ENCODE results near the gene EFCAB9. TPM values are rescaled to one million over a fixed set of nuclear protein-coding genes. Genes with fewer than 3 reads are reported as not detected.

EFCAB9 gene
- total RNA-seq, 2 experiments from 2014 or later: not detected

DNA sequence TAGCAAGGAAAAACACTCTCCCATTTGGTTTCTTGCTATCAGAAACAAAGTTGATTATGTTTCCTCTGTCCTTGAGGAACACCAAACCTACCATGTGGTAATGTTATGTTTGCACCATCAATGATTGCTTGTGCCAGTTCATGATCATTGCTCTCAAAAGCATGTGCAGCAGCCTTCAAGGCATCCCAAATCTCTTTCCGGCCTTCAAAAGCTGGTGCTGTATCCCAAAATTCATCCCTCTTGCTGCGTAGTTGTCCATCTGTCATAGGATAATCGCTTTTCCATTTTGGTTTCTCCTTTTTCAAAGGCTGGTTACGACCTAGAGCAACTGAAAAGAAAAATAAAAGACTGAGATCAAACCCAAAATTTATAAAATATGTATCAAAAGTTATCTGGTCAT is 40.1 kb downstream of the EFCAB9 start:
- Mint-ChIP-seq H3K36me3 (ENCODE audit: low read depth) (peaks cover 41% of the 10 kb centered on the region), H3K27ac (no peak overlapping the region), H3K27me3 (peaks cover 1% of the 10 kb centered on the region), H3K9me3 (no peaks in the 10 kb centered on the region), H3K4me1 (peaks cover 47% of the 10 kb centered on the region), H3K4me3 (no peak overlapping the region)
- ChIA-PET POLR2A (interaction anchor here (0.7 to 1.0 kb wide), 3 partner anchors 9 to 182 kb away, joined by 3 read pairs; partner anchors contain the start of gene STK10), CTCF (interaction anchor here (0.6 kb wide), 1 partner anchor 57 kb away, joined by 3 read pairs; no protein-coding TSS in a partner anchor)
- DNase-seq: no peak

DNA sequence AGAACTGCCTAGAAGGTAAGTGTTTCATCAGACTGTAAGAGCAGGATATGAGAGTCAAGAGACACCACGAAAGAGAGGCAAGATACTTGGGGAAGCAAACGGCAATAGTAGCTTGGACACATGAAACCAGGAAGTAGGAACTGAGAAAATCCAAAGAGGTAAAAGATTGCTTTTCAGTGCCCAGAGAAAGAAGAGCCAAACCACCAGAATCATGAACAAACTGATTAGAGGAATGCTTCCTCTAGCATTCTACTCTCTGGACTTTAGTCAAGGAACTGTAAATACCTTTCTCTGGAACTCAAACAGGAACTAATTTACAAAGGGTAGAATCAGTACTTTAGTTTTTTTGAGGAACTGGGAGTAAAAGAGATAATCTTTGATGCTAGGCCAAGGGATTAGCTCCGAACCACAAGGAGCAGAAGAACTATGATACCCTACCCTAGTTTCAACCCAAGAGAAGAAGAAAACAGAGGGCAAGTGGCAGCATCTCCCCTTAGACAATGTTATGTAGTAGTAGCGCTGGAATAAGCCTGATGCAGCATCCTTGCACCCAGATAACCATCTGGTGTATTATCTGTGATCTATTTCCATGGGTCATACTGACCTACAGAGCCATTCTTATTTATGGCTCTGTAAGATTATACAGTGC is 41.3 kb downstream of the EFCAB9 start:
- H3K27ac Mint-ChIP-seq: no peak overlapping the region
- ChIA-PET POLR2A (no interaction called here), CTCF (interaction anchor here (0.7 to 1.0 kb wide), 2 partner anchors 12 to 48 kb away, joined by 3 read pairs; no protein-coding TSS in a partner anchor)
- no peak overlapping the region for H3K4me3 Mint-ChIP-seq
- H3K4me1 Mint-ChIP-seq: peaks cover 47% of the 10 kb centered on the region
- H3K9me3 Mint-ChIP-seq: no peaks in the 10 kb centered on the region
- peaks cover 1% of the 10 kb centered on the region for H3K27me3 Mint-ChIP-seq
- no peak for DNase-seq
- peaks cover 40% of the 10 kb centered on the region for H3K36me3 Mint-ChIP-seq (ENCODE audit: low read depth)

GRCh38 chr5:172235827-172236736 is 42.1 kb downstream of the EFCAB9 start:
- Mint-ChIP-seq H3K9me3 (no peaks in the 10 kb centered on the region), H3K4me1 (peaks cover 47% of the 10 kb centered on the region), H3K27me3 (peaks cover 1% of the 10 kb centered on the region), H3K36me3 (ENCODE audit: low read depth) (peaks cover 38% of the 10 kb centered on the region), H3K27ac (peak overlapping the region; percentile 21), H3K4me3 (no peak overlapping the region)
- CTCF ChIA-PET: interaction anchor here (0.7 to 1.5 kb wide), 3 partner anchors 13 to 61 kb away, joined by 3 to 4 read pairs (median 3); no protein-coding TSS in a partner anchor
- DNase-seq: no peak
- POLR2A ChIA-PET: interaction anchor here (1.5 kb wide), 1 partner anchor 46 kb away, joined by 3 read pairs; no protein-coding TSS in a partner anchor

DNA sequence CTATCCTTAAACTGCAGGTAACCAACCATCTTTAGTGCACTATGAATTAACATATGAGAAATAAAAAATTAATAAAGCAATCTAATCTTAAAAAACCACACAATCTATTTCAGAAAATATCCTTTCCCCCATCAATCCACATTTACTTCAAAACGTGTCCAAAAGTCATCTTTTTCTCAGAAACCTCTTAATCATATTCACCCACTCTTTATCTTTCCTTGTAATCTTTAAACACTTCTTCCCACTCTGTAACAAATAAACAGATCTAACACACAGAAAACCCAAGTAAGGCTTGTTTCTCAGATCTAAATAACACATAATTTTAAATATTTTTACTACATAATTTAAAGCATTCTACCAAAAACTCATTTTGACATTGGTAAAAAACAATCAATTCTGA is 44.4 kb downstream of the EFCAB9 start:
- Mint-ChIP-seq H3K27me3 (peaks cover 1% of the 10 kb centered on the region), H3K4me1 (peaks cover 49% of the 10 kb centered on the region), H3K36me3 (ENCODE audit: low read depth) (peaks cover 28% of the 10 kb centered on the region), H3K9me3 (peaks cover 5% of the 10 kb centered on the region), H3K4me3 (no peak overlapping the region), H3K27ac (peak overlapping the region; percentile 67)
- DNase-seq: no peak
- CTCF ChIA-PET: no interaction called here
- POLR2A ChIA-PET: no interaction called here

DNA sequence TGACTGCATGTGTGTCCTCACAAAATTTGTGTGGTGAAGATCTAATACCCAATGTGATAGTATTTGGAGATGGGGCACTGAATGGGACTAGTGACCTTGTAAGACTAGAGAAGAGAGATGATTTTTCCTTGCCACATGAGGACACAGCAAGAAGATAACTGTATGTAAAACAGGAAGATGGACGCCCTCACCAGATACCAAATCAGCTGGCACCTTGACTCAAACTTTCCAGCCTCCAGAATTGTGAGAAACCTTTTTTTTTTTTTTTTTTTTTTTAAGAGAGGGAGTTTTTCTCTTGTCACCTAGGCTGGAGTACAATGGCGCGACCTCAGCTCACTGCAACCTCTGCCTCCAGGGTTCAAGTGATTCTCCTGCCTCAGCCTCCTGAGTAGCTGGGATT is 49.3 kb downstream of the EFCAB9 start:
- Mint-ChIP-seq H3K27ac (no peak overlapping the region), H3K36me3 (ENCODE audit: low read depth) (peaks cover 38% of the 10 kb centered on the region), H3K4me3 (no peak overlapping the region), H3K27me3 (no peaks in the 10 kb centered on the region), H3K4me1 (peaks cover 17% of the 10 kb centered on the region), H3K9me3 (peaks cover 5% of the 10 kb centered on the region)
- no peak for DNase-seq
- ChIA-PET POLR2A (no interaction called here), CTCF (interaction anchor here (0.6 to 0.7 kb wide), 2 partner anchors 30 to 753 kb away, joined by 3 read pairs; no protein-coding TSS in a partner anchor)

DNA sequence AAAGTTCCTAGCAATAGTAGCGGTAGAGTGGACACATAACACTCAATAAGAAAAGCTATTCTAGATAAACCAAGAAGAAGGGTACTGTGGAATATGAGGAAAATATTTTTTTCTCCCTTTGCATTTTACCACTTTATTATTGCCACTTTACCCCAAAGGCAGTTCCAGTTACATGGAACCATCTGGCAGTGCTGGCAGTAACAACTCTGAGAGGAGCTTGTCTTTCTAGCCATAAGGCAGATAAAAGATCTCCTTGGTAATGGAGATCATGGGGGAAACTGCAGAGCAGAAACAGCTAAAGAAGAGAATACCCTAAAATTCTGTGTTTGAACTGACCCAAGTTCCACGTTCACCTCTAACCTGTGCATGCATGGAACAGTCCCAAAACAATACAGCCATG is 51.1 kb downstream of the EFCAB9 start:
- Mint-ChIP-seq H3K36me3 (ENCODE audit: low read depth) (peaks cover 38% of the 10 kb centered on the region), H3K27ac (no peak overlapping the region), H3K27me3 (no peaks in the 10 kb centered on the region), H3K4me3 (no peak overlapping the region), H3K4me1 (peaks cover 4% of the 10 kb centered on the region), H3K9me3 (peaks cover 8% of the 10 kb centered on the region)
- POLR2A ChIA-PET: no interaction called here
- DNase-seq: no peak
- CTCF ChIA-PET: no interaction called here

GRCh38 chr5:172245703-172246125 is 51.7 kb downstream of the EFCAB9 start:
- Mint-ChIP-seq H3K36me3 (ENCODE audit: low read depth) (peaks cover 34% of the 10 kb centered on the region), H3K27ac (no peak overlapping the region), H3K4me1 (peaks cover 2% of the 10 kb centered on the region), H3K9me3 (peaks cover 8% of the 10 kb centered on the region), H3K27me3 (no peaks in the 10 kb centered on the region), H3K4me3 (no peak overlapping the region)
- ChIA-PET POLR2A (no interaction called here), CTCF (no interaction called here)
- no peak for DNase-seq

DNA sequence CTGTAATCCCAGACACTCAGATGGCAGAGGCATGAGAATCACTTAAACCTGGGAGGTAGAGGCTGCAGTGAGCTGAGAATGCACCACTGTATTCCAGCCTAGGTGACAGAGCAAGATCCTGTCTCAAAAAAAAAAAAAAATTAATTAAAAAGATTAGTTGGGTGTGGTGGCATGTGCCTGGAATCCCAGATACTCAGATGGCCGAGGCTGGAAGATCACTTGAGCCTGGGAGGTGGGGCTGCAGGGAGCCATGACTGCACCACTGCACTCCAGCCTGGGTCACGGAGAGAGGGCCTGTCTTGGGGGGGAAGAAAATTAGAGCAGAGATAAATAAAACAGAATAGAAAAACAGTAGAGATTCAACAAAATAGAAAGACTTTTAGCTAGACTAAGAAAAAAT is 54.7 kb downstream of the EFCAB9 start:
- H3K27me3 Mint-ChIP-seq: no peaks in the 10 kb centered on the region
- no peak overlapping the region for H3K4me3 Mint-ChIP-seq
- peaks cover 38% of the 10 kb centered on the region for H3K36me3 Mint-ChIP-seq (ENCODE audit: low read depth)
- H3K9me3 Mint-ChIP-seq: peaks cover 16% of the 10 kb centered on the region
- H3K27ac Mint-ChIP-seq: no peak overlapping the region
- ChIA-PET CTCF (no interaction called here), POLR2A (no interaction called here)
- DNase-seq: no peak
- H3K4me1 Mint-ChIP-seq: no peaks in the 10 kb centered on the region

GRCh38 chr5:172251419-172251818 is 57.4 kb downstream of the EFCAB9 start:
- no peaks in the 10 kb centered on the region for H3K4me1 Mint-ChIP-seq
- POLR2A ChIA-PET: interaction anchor here (1.0 kb wide), 1 partner anchor 9 kb away, joined by 3 read pairs; no protein-coding TSS in a partner anchor
- CTCF ChIA-PET: interaction anchor here (0.7 kb wide), 3 partner anchors 42 to 109 kb away, joined by 3 to 4 read pairs (median 4); no protein-coding TSS in a partner anchor
- no peaks in the 10 kb centered on the region for H3K27me3 Mint-ChIP-seq
- no peak overlapping the region for H3K27ac Mint-ChIP-seq
- peaks cover 47% of the 10 kb centered on the region for H3K36me3 Mint-ChIP-seq (ENCODE audit: low read depth)
- H3K4me3 Mint-ChIP-seq: no peak overlapping the region
- no peak for DNase-seq
- peaks cover 18% of the 10 kb centered on the region for H3K9me3 Mint-ChIP-seq

- no peaks in the 10 kb centered on the region for H3K4me1 Mint-ChIP-seq
- H3K9me3 Mint-ChIP-seq: peaks cover 24% of the 10 kb centered on the region
- H3K27ac Mint-ChIP-seq: no peak overlapping the region
- POLR2A ChIA-PET: no interaction called here
- H3K36me3 Mint-ChIP-seq (ENCODE audit: low read depth): peaks cover 45% of the 10 kb centered on the region
- DNase-seq: no peak
- no peaks in the 10 kb centered on the region for H3K27me3 Mint-ChIP-seq
- no peak overlapping the region for H3K4me3 Mint-ChIP-seq
- CTCF ChIA-PET: no interaction called here
Measured at GRCh38 chr5:172252501-172252900, 58.5 kb downstream of the EFCAB9 start.

Other genes with a start within 250 kb of the EFCAB9 start
- 10 to 100 TPM; 37.4 to 38.8 TPM for gene FBXW11, start 187.5 kb upstream of the EFCAB9 start, total RNA-seq
- gene STK10, start 5.9 kb upstream of the EFCAB9 start, total RNA-seq: 100 to 1,000 TPM; 301 to 316 TPM
- gene UBTD2, start 89.6 kb downstream of the EFCAB9 start, total RNA-seq: 10 to 100 TPM; 10.2 to 10.6 TPM

Data from activated CD4-positive, alpha-beta memory T cell treated with anti-CD3 and anti-CD28 coated beads, Interleukin-2, amount 10 ng/mL, durations not matched to agents 7 days and 5 days (primary cell).